ENCODE results near the gene WFS1.
A peak's percentile ranks its signal among the peaks of the same experiment; 100 is the strongest.

Gene WFS1, protein sequence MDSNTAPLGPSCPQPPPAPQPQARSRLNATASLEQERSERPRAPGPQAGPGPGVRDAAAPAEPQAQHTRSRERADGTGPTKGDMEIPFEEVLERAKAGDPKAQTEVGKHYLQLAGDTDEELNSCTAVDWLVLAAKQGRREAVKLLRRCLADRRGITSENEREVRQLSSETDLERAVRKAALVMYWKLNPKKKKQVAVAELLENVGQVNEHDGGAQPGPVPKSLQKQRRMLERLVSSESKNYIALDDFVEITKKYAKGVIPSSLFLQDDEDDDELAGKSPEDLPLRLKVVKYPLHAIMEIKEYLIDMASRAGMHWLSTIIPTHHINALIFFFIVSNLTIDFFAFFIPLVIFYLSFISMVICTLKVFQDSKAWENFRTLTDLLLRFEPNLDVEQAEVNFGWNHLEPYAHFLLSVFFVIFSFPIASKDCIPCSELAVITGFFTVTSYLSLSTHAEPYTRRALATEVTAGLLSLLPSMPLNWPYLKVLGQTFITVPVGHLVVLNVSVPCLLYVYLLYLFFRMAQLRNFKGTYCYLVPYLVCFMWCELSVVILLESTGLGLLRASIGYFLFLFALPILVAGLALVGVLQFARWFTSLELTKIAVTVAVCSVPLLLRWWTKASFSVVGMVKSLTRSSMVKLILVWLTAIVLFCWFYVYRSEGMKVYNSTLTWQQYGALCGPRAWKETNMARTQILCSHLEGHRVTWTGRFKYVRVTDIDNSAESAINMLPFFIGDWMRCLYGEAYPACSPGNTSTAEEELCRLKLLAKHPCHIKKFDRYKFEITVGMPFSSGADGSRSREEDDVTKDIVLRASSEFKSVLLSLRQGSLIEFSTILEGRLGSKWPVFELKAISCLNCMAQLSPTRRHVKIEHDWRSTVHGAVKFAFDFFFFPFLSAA

GRCh38 chr4:6269616-6270511, at the start of gene WFS1:
Gene WFS1 (plus strand): TSS chr4:6269850. CDS start chr4:6277456, 7,606 bp downstream.
- peak; percentile 97 for DNase-seq

GRCh38 chr4:6221301-6221850, 48.3 kb upstream of the WFS1 start:
- peak; percentile 87 for DNase-seq

DNA sequence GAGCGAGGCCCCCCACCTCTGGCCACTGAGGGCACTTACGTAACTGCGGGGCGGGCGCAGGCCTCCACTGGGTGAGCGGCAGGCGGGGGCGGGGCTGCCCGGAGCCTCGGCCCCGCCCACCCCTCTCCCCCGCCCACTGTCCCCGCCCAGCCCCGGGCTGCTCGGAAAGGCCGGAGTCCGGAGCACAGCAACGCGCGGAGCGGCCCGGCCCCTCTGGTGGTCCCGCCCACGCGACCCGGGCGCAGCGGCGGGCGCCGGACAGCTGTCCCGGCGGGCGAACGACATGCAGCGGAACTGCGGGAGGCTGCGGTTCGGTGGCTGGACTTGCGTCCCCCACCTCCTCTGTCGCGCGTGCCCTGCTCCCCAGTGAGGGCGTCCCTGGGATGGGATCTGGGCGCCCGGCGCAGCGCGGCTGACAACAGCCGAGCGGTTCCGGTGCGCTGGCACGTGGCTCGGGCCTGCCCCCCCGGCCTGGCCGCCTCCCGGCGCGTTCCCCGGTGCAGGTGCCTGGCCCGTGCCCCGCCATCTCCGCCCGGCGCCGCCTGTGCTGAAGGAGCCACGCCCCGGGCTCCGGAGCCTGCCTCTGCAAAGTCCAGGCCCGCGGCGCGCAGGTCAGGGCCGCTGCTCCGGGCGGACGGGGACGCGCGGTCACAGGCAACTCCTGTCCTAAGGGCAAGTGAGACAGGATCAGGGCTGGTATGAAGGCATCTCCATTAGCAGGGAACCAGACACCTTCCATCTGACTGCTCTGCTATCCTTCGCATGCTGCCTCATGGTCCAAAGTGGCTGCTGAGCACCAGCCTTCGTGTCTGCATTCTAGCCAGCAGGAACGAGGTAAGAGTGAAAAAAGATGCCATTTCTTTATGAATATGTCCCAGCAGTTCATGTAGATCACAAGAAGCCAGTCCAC, 47.5 kb upstream of the WFS1 start:
- peak; percentile 46 for DNase-seq

DNA sequence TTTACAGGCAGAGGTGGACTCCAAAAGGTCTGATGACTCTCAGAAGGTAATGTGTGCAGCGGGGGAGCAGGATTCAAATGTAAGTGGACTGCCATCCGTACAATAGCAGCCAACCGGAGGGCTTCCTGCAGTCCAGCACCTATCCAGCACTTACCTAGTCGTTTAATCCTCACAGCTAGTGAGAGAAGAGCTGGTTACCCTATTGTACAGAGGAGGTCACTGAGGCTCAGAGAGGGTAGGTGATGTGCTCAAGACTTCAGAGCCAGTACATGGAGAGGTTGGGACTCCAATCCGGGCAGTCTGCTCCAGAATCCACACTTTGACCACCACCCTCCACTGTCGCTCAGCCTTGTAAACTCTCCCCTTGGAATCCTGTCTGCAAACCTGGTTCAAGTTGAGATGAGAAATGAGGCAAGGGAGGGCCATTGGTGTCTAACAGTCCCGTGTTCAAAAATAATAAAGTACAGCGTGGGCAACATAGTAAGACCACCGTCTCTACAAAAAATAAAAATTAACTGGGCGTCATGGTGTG, 46.8 kb upstream of the WFS1 start:
- DNase-seq = no peak

DNA sequence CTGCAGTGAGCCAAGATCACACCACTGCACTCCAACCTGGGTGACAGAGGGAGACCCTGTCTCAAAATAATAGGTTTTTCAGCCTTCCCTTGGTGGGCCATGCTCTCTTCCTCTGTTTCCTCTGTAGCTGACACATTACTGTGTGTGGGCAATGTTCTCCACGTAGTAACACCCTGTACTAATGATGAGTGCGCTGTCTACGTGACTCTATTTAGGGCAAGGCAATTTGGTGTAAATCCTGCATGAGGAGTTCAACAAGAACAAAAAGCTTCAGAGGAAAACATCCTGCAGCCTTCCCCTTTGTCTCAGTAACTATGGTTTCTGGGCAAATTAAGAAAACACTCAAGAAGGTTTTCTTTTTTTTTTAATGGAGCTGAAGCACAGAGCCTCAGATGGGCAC, 44.9 kb upstream of the WFS1 start:
- no peak for DNase-seq

DNA sequence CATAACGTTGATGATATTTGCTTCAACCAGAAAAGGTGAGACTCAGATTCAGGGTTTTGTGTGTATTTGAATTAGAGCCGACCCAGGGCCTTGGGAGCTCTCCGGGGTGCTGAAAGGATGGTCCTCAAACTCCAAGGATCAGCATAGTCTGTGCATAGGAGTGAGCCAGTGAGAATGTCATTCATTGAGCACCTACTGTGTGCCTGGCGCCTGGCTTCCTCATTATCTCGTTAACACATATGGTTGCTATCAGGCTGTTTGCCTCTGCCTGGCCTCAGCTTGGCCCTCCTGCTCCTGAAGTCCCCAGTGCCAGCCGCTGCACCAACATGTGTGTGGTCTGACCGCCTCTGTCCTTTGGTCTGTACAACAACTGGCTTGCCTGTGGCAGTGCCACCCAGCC, 44.2 kb upstream of the WFS1 start:
- no peak for DNase-seq

DNA sequence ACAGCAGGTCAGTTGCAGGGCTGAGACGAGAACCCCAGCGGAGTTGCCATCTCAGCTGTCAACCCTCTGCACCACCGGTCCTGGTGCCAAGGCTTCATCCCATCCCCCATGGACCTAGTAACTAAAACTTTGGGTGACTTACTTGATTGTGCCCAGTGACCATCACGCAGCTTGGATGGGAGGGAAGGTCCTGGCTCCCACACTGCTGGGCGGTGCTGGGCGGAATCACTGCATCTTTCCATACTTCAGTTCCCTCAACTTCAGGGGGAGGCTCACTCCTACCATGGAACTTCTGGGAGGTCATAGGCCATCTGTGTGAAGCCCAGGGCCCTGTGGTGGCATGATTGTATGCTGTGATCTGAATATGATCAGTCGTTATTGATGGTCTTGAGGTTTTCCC, 43.1 kb upstream of the WFS1 start:
- DNase-seq = no peak

GRCh38 chr4:6227412-6228157, 42.1 kb upstream of the WFS1 start:
- DNase-seq = no peak

GRCh38 chr4:6228158-6229067, 41.2 kb upstream of the WFS1 start:
- no peak for DNase-seq

- DNase-seq = no peak
Observed at GRCh38 chr4:6229095-6229494, 40.6 kb upstream of the WFS1 start.

GRCh38 chr4:6229671-6230501, 39.8 kb upstream of the WFS1 start:
- no peak for DNase-seq

DNA sequence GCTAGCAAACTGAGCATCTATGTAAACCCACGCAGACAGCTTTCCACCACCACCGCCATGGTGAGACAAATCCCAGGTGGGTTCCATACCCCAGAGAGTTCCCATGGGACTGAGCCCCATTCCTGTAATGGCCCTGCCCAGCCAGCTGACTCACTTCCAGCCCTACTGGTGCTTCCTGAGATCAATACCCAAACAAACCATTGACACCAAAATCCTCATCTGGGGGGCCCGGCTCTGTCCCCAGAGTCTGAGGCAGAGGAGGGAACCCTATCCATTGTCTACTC, 39.2 kb upstream of the WFS1 start:
- DNase-seq = no peak

GRCh38 chr4:6230827-6231662, 38.6 kb upstream of the WFS1 start:
- no peak for DNase-seq

- DNase-seq = no peak
Observed at GRCh38 chr4:6231663-6232165, 37.9 kb upstream of the WFS1 start.

GRCh38 chr4:6232836-6233785, 36.5 kb upstream of the WFS1 start:
- no peak for DNase-seq

DNA sequence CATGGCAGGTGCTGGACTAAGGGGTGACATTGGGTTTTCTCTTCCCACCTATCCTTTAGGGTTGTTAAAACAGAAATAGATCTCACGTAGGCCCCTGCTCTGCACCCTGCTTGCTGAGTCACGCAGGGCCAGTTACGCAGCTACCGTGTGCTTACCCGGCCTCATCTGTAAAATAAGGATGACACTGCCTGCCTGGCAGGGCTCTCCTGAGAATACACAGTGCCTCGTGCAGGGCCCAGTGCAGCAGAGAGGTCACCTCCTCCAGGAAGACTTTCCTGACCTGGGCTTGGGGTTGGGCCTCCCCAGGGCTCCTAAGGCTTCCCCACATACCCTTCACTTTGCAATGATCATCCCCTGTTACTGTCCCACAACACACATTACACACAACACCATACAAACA, 35.7 kb upstream of the WFS1 start:
- DNase-seq = no peak
